HFF-Myc (cell line): ENCODE measurements around the gene DIPK1C.

Experiments used
- DNase-seq: peaks from one replicate; pipeline ENCODE4 v3.0.0-alpha.2; 2011; ENCODE audit warnings: low read depth; ENCODE audit errors: extremely low read depth
- H3K4me3 ChIP-seq: replicated peaks from 2 replicates; pipeline ENCODE4 v1.5.1; 2011; ENCODE audit warnings: low read depth, mild to moderate bottlenecking, control low read depth, low read length
- TF ChIP-seq, protein P1 (sequence below): IDR thresholded peaks from 2 replicates; pipeline ENCODE4 v1.5.1; 2012; ENCODE audit warnings: mild to moderate bottlenecking, low read depth, low read length, control low read depth; ENCODE audit errors: missing control alignments

Gene DIPK1C

GRCh38 chr18:74387383-74387782 lies 69.7 kb downstream of the DIPK1C start:
- DNase-seq: no peak
- H3K4me3 ChIP-seq: no peak overlapping the region
- TF ChIP-seq, protein P1, sequence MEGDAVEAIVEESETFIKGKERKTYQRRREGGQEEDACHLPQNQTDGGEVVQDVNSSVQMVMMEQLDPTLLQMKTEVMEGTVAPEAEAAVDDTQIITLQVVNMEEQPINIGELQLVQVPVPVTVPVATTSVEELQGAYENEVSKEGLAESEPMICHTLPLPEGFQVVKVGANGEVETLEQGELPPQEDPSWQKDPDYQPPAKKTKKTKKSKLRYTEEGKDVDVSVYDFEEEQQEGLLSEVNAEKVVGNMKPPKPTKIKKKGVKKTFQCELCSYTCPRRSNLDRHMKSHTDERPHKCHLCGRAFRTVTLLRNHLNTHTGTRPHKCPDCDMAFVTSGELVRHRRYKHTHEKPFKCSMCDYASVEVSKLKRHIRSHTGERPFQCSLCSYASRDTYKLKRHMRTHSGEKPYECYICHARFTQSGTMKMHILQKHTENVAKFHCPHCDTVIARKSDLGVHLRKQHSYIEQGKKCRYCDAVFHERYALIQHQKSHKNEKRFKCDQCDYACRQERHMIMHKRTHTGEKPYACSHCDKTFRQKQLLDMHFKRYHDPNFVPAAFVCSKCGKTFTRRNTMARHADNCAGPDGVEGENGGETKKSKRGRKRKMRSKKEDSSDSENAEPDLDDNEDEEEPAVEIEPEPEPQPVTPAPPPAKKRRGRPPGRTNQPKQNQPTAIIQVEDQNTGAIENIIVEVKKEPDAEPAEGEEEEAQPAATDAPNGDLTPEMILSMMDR: no peak
